GM12878 (cell line): Measurements from ENCODE around the gene A1BG. TPM values are rescaled to one million over a fixed set of nuclear protein-coding genes. Genes with fewer than 3 reads are reported as not detected.
A peak's percentile ranks its signal among the peaks of the same experiment; 100 is the strongest.

Experiments
- CHD4 ChIP-seq: fragments of 200-600 bp; sonication (generic); IDR thresholded peaks from 2 replicates; pipeline ENCODE4 v1.6.1; 2016; ENCODE audit warnings: mild to moderate bottlenecking
- CREB1 ChIP-seq: IDR thresholded peaks from 2 replicates; pipeline ENCODE4 v1.6.1; 2012; ENCODE audit warnings: low read depth, mild to moderate bottlenecking, inconsistent platforms
- DPF2 ChIP-seq: fragments of 450-650 bp; IDR thresholded peaks from 2 replicates; pipeline ENCODE4 v1.6.1; 2017; ENCODE audit warnings: mild to moderate bottlenecking
- ETV6 ChIP-seq, 2 experiments: fragments of 450-650 bp in 1 of 2; IDR thresholded peaks in 1 of 2; conservative IDR thresholded peaks in 1 of 2; 2 replicates each; pipeline ENCODE4 v1.6.1; 2014; ENCODE audit warnings: antibody characterized with exemption in 1 of 2, borderline replicate concordance in 1 of 2, low read depth in 1 of 2, mild to moderate bottlenecking in 1 of 2, moderate library complexity in 1 of 2
- GATAD2B ChIP-seq: fragments of 450-650 bp; conservative IDR thresholded peaks from 2 replicates; pipeline ENCODE4 v1.6.1; 2017; ENCODE audit warnings: low read depth, mild to moderate bottlenecking, moderate library complexity
- IRF4 ChIP-seq: IDR thresholded peaks from 2 replicates; pipeline ENCODE4 v1.6.1; 2011; ENCODE audit warnings: low read depth, low read length
- KLF5 ChIP-seq: fragments of 450-650 bp; IDR thresholded peaks from 2 replicates; pipeline ENCODE4 v1.6.1; 2014; ENCODE audit warnings: mild to moderate bottlenecking; ENCODE audit not compliant: partially characterized antibody
- MYC ChIP-seq: IDR thresholded peaks from 2 replicates; pipeline ENCODE4 v1.6.1; 2011; ENCODE audit warnings: mild to moderate bottlenecking, low read length, moderate library complexity, inconsistent platforms; ENCODE audit not compliant: insufficient read depth, insufficient replicate concordance, insufficient read length, severe bottlenecking
- NBN ChIP-seq: fragments of 450-650 bp; IDR thresholded peaks from 2 replicates; pipeline ENCODE4 v1.6.1; 2016
- NFIC ChIP-seq: IDR thresholded peaks from 2 replicates; pipeline ENCODE4 v1.6.1; 2012; ENCODE audit warnings: low read depth, mild to moderate bottlenecking, inconsistent platforms, low read length, moderate library complexity
- NRF1 ChIP-seq: conservative IDR thresholded peaks from 2 replicates; pipeline ENCODE4 v1.6.1; 2011; ENCODE audit warnings: mild to moderate bottlenecking, low read depth, low read length, improper control_type of control experiment
- POLR2A ChIP-seq: IDR thresholded peaks from 2 replicates; pipeline ENCODE4 v1.6.1; 2011; ENCODE audit warnings: low read depth, mild to moderate bottlenecking, low read length
- POLR2AphosphoS5 ChIP-seq: IDR thresholded peaks from 2 replicates; pipeline ENCODE4 v1.6.1; 2011; ENCODE audit warnings: mild to moderate bottlenecking, low read length, inconsistent platforms
- RBBP5 ChIP-seq: fragments of 200-600 bp; sonication (generic); conservative IDR thresholded peaks from 2 replicates; pipeline ENCODE4 v1.6.1; 2016
- SMAD1 ChIP-seq: fragments of 450-650 bp; IDR thresholded peaks from 2 replicates; pipeline ENCODE4 v1.6.1; 2018; ENCODE audit warnings: mild to moderate bottlenecking, low read depth; ENCODE audit not compliant: partially characterized antibody
- SRF ChIP-seq, 2 experiments: IDR thresholded peaks; 2 replicates each; pipeline ENCODE4 v1.6.1; 2011; ENCODE audit warnings: low read depth in 2 of 2, low read length in 2 of 2, mild to moderate bottlenecking in 1 of 2, moderate library complexity in 1 of 2
- ZNF24 ChIP-seq: fragments of 450-650 bp; IDR thresholded peaks from 2 replicates; pipeline ENCODE4 v1.6.1; 2017; ENCODE audit warnings: antibody characterized with exemption, mild to moderate bottlenecking
- ZZZ3 ChIP-seq: IDR thresholded peaks from 2 replicates; pipeline ENCODE4 v1.6.1; 2011; ENCODE audit warnings: low read depth; ENCODE audit not compliant: control insufficient read depth, insufficient read length
- polyA plus RNA-seq, 11 experiments: library from polyadenylated mRNA; depleted of rRNA in 4 of 11; unstranded in 6 of 11; stranded (reverse) in 5 of 11; fragments of >200 nt; fragmentation: Nextera tagmentation in 4 of 11; fragmentation: Illumina TruSeq in 1 of 11; extraction: Ambion mirVana in 4 of 11; extraction: Trizol in 1 of 11; gene quantifications; 1 replicate in 1 of 11; 2 replicates in 10 of 11; pipeline versions ENCODE4 v1.2.1 to v1.2.3, GENCODE V29; 2011 to 2016; ENCODE audit warnings: inconsistent platforms in 2 of 11, missing spikeins in 2 of 11, low read depth in 1 of 11
- total RNA-seq, 4 experiments: library from RNA; depleted of rRNA in 3 of 4; stranded (reverse); fragments of >200 nt in 3 of 4; fragmentation: Illumina TruSeq in 1 of 4; extraction: Trizol in 1 of 4; gene quantifications; 2 replicates each; pipeline versions ENCODE4 v1.2.1 to v1.2.3, GENCODE V29; 2013 to 2021
- TF ChIP-seq, protein P1 (sequence below): fragments of 450-650 bp; formaldehyde crosslinking; IDR thresholded peaks from 2 replicates; pipeline ENCODE4 v1.4.0; 2020; ENCODE audit warnings: mild to moderate bottlenecking, moderate library complexity
- TF ChIP-seq, protein P2 (sequence below): fragments of 450-650 bp; IDR thresholded peaks from 2 replicates; pipeline ENCODE4 v1.6.1; 2016; ENCODE audit warnings: mild to moderate bottlenecking
- TF ChIP-seq, protein P3 (sequence below): IDR thresholded peaks from 2 replicates; pipeline ENCODE4 v1.6.1; 2012; ENCODE audit warnings: low read depth, low read length, improper control_type of control experiment
- TF ChIP-seq, protein P4 (sequence below): fragments of 450-650 bp; formaldehyde crosslinking; IDR thresholded peaks from 2 replicates; pipeline ENCODE4 v1.5.0; 2022; ENCODE audit warnings: mild to moderate bottlenecking, missing genetic modification characterization

The A1BG gene
- total and polyA plus RNA-seq, 10 of the 15 experiments (the other 5 are each of a cell fraction or from before 2014, with no cell fraction given), result 0.34 to 29.6 (median 11.8) TPM

DNA sequence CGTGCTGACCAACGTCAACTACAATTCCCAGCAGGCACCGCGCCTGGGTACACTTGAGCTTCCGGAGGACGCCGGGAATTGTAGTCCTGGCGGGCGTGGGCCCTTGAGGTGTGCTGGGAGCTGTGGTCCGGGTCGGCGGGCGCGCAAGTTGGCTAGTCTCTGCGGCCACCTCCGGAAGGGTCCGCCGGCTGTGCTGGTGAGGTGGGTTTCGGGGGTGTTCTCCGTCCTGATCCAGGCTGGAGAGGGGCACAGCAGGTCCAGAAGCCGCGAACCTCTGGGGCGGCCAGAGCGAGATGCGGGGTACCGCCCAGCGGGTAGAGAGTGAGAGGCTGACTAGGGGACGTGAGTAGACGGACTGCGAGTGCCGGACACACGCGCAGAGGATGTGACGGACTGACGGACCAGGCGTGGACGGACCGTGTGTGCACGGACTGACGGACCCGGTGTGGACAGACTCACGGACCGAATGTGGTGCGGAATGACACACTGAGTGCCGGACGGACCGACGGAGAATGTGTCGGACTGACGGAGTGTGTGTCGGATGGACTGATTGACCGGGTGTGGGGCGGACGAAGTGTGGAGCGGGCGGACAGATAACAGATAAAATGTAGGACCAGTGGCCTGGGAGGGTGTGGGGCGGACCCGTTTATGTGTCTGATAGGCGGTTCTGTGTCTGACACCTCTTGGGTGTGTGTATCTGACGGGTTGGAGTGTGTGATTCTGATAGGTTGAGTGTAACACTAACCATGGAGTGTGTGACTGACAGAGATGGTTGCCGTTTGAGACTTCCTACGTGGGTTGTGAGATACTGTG is 26.2 kb downstream of the A1BG start, which contains the start of gene ZSCAN22 (continued):
- TF ChIP-seq MYC, result no peak
- peak; percentile 47 for TF ChIP-seq KLF5
- TF ChIP-seq, protein P1, sequence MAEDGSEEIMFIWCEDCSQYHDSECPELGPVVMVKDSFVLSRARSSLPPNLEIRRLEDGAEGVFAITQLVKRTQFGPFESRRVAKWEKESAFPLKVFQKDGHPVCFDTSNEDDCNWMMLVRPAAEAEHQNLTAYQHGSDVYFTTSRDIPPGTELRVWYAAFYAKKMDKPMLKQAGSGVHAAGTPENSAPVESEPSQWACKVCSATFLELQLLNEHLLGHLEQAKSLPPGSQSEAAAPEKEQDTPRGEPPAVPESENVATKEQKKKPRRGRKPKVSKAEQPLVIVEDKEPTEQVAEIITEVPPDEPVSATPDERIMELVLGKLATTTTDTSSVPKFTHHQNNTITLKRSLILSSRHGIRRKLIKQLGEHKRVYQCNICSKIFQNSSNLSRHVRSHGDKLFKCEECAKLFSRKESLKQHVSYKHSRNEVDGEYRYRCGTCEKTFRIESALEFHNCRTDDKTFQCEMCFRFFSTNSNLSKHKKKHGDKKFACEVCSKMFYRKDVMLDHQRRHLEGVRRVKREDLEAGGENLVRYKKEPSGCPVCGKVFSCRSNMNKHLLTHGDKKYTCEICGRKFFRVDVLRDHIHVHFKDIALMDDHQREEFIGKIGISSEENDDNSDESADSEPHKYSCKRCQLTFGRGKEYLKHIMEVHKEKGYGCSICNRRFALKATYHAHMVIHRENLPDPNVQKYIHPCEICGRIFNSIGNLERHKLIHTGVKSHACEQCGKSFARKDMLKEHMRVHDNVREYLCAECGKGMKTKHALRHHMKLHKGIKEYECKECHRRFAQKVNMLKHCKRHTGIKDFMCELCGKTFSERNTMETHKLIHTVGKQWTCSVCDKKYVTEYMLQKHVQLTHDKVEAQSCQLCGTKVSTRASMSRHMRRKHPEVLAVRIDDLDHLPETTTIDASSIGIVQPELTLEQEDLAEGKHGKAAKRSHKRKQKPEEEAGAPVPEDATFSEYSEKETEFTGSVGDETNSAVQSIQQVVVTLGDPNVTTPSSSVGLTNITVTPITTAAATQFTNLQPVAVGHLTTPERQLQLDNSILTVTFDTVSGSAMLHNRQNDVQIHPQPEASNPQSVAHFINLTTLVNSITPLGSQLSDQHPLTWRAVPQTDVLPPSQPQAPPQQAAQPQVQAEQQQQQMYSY (CRISPR knock-in tag), result no peak
- peak; percentile 75 for TF ChIP-seq DPF2
- TF ChIP-seq IRF4, result peak; percentile 65; the same call in 1 of the 2 replicates
- TF ChIP-seq GATAD2B, result peak; percentile 70; the same call in 1 of the 2 replicates
- TF ChIP-seq, protein P2, sequence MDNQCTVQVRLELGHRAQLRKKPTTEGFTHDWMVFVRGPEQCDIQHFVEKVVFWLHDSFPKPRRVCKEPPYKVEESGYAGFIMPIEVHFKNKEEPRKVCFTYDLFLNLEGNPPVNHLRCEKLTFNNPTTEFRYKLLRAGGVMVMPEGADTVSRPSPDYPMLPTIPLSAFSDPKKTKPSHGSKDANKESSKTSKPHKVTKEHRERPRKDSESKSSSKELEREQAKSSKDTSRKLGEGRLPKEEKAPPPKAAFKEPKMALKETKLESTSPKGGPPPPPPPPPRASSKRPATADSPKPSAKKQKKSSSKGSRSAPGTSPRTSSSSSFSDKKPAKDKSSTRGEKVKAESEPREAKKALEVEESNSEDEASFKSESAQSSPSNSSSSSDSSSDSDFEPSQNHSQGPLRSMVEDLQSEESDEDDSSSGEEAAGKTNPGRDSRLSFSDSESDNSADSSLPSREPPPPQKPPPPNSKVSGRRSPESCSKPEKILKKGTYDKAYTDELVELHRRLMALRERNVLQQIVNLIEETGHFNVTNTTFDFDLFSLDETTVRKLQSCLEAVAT, result peak; percentile 51
- TF ChIP-seq RBBP5, result no peak
- peak; percentile 96 for TF ChIP-seq CREB1
- 0 out of 4 replicates have a peak, but pooled peaks of 1 of the 2 experiments have one; percentile 16 for TF ChIP-seq ETV6 (conservative IDR thresholded peaks at IDR 0.05 in 1 of 2, IDR thresholded peaks at IDR 0.05 in 1 of 2; ENCODE audit: borderline replicate concordance in 1 of 2, low read depth in 1 of 2)
- TF ChIP-seq POLR2A, result peak; percentile 88
- TF ChIP-seq, protein P3, sequence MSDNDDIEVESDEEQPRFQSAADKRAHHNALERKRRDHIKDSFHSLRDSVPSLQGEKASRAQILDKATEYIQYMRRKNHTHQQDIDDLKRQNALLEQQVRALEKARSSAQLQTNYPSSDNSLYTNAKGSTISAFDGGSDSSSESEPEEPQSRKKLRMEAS, result no peak; the same call in 1 of the 2 replicates
- TF ChIP-seq ZZZ3, result no peak
- TF ChIP-seq POLR2AphosphoS5, result peak; percentile 68; the same call in 1 of the 2 replicates
- peak; percentile 96 for TF ChIP-seq NBN
- TF ChIP-seq ZNF24, result no peak
- TF ChIP-seq CHD4, result no peak
- peak in 1 of 2 experiments; percentile 78; a peak in 2 of 4 replicates for TF ChIP-seq SRF (IDR thresholded peaks at IDR 0.05; ENCODE audit: low read depth in 2 of 2, low read length in 2 of 2)
- TF ChIP-seq, protein P4, sequence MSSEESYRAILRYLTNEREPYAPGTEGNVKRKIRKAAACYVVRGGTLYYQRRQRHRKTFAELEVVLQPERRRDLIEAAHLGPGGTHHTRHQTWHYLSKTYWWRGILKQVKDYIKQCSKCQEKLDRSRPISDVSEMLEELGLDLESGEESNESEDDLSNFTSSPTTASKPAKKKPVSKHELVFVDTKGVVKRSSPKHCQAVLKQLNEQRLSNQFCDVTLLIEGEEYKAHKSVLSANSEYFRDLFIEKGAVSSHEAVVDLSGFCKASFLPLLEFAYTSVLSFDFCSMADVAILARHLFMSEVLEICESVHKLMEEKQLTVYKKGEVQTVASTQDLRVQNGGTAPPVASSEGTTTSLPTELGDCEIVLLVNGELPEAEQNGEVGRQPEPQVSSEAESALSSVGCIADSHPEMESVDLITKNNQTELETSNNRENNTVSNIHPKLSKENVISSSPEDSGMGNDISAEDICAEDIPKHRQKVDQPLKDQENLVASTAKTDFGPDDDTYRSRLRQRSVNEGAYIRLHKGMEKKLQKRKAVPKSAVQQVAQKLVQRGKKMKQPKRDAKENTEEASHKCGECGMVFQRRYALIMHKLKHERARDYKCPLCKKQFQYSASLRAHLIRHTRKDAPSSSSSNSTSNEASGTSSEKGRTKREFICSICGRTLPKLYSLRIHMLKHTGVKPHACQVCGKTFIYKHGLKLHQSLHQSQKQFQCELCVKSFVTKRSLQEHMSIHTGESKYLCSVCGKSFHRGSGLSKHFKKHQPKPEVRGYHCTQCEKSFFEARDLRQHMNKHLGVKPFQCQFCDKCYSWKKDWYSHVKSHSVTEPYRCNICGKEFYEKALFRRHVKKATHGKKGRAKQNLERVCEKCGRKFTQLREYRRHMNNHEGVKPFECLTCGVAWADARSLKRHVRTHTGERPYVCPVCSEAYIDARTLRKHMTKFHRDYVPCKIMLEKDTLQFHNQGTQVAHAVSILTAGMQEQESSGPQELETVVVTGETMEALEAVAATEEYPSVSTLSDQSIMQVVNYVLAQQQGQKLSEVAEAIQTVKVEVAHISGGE (CRISPR knock-in tag), result peak; percentile 89
- no peak for TF ChIP-seq NFIC
- TF ChIP-seq NRF1, result no peak
- no peak for TF ChIP-seq SMAD1
